ENCODE results near the gene LRP1B. TPM values are rescaled to one million over a fixed set of nuclear protein-coding genes. Genes with fewer than 3 reads are reported as not detected.

Gene LRP1B
- total RNA-seq, 2 donors from 2014 or later: 0.79 to 1.8 TPM

DNA sequence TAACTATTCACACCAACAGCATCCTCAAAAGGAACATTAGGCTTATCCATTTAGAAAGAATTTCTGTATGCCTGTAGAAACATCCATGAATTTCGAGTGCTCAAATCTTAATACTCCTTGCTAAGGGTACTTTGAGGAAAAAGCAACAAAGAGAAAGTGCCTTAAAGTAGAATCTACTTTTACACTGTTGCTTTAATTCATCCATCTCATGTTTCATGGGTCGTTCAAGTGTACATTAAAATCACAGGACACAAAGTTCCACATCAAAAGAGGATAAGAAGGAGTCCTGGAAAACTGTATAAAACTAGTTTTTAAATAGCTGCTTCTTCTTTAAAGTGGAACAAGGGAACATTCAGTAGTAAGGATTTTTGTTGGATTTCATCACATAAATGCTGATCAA is 54.5 kb downstream of the LRP1B start:
- no peak for DNase-seq
- H3K27ac Mint-ChIP-seq: no peak overlapping the region
- H3K36me3 Mint-ChIP-seq (ENCODE audit: low read depth): no peaks in the 10 kb centered on the region
- Histone ChIP-seq H3K27me3 (ENCODE audit: control insufficient read depth, insufficient read depth, low read length, poor library complexity, severe bottlenecking) (no peaks in the 10 kb centered on the region), H3K4me1 (ENCODE audit: control insufficient read depth, insufficient read depth, low read length) (no peaks in the 10 kb centered on the region), H3K9me3 (ENCODE audit: control insufficient read depth, low read length) (no peaks in the 10 kb centered on the region), H3K27ac (ENCODE audit: low read depth, low read length) (no peak overlapping the region), H3K9ac (ENCODE audit: extremely low read depth, low read length, poor library complexity, severe bottlenecking) (no peak overlapping the region), H3K4me3 (ENCODE audit: low read length) (no peak overlapping the region), H3K36me3 (ENCODE audit: control insufficient read depth, insufficient read depth, low read length) (no peaks in the 10 kb centered on the region)
- no peak overlapping the region for H3K4me3 Mint-ChIP-seq
- 67 to 88% methylated on average over 1 to 2 of the region's 2 CpGs for WGBS, 2 experiments (ENCODE audit: insufficient coverage in 1 of 2, insufficient read length in 1 of 2)
- peaks cover 8% of the 10 kb centered on the region for H3K4me1 Mint-ChIP-seq
- TF ChIP-seq, protein P1, sequence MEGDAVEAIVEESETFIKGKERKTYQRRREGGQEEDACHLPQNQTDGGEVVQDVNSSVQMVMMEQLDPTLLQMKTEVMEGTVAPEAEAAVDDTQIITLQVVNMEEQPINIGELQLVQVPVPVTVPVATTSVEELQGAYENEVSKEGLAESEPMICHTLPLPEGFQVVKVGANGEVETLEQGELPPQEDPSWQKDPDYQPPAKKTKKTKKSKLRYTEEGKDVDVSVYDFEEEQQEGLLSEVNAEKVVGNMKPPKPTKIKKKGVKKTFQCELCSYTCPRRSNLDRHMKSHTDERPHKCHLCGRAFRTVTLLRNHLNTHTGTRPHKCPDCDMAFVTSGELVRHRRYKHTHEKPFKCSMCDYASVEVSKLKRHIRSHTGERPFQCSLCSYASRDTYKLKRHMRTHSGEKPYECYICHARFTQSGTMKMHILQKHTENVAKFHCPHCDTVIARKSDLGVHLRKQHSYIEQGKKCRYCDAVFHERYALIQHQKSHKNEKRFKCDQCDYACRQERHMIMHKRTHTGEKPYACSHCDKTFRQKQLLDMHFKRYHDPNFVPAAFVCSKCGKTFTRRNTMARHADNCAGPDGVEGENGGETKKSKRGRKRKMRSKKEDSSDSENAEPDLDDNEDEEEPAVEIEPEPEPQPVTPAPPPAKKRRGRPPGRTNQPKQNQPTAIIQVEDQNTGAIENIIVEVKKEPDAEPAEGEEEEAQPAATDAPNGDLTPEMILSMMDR (conservative IDR thresholded peaks at IDR 0.05): no peak
- H3K9me3 Mint-ChIP-seq: no peaks in the 10 kb centered on the region
- H3K27me3 Mint-ChIP-seq (ENCODE audit: insufficient read depth): no peaks in the 10 kb centered on the region

DNA sequence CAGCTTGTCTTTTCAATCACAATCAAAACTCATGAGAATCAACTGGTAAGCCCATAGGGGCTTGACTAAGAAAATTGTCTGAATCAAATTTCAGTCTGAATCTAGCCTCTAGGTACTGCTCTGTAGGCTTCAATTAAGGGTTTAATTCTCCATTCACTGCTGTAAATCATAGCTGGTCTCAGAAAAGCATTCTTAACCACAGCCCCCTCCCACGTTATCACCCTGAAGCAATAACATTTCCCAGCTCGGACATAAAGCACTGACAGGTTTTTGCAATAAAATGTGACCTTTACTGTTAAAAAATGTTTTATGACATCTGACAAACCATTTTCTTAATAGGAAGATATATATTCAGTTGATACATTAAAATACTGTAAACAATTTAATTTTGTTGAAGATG is 55.0 kb downstream of the LRP1B start:
- no peak overlapping the region for H3K27ac ChIP-seq (ENCODE audit: low read depth, low read length)
- no peaks in the 10 kb centered on the region for H3K9me3 Mint-ChIP-seq
- no peaks in the 10 kb centered on the region for H3K27me3 Mint-ChIP-seq (ENCODE audit: insufficient read depth)
- H3K36me3 Mint-ChIP-seq (ENCODE audit: low read depth): no peaks in the 10 kb centered on the region
- no peaks in the 10 kb centered on the region for H3K4me1 ChIP-seq (ENCODE audit: control insufficient read depth, insufficient read depth, low read length)
- no peak for DNase-seq
- H3K27ac Mint-ChIP-seq: no peak overlapping the region
- peaks cover 8% of the 10 kb centered on the region for H3K4me1 Mint-ChIP-seq
- no peak overlapping the region for H3K4me3 Mint-ChIP-seq
- TF ChIP-seq, protein P1 (conservative IDR thresholded peaks at IDR 0.05): no peak
- H3K9ac ChIP-seq (ENCODE audit: extremely low read depth, low read length, poor library complexity, severe bottlenecking): no peak overlapping the region
- no peaks in the 10 kb centered on the region for H3K27me3 ChIP-seq (ENCODE audit: control insufficient read depth, insufficient read depth, low read length, poor library complexity, severe bottlenecking)
- no peaks in the 10 kb centered on the region for H3K9me3 ChIP-seq (ENCODE audit: control insufficient read depth, low read length)
- WGBS, 2 experiments (ENCODE audit: insufficient coverage in 1 of 2, insufficient read length in 1 of 2): 93% methylated on average over 2 of the region's 2 CpGs; no CpG with 5 or more reads in 1 of the 2 experiments
- H3K36me3 ChIP-seq (ENCODE audit: control insufficient read depth, insufficient read depth, low read length): no peaks in the 10 kb centered on the region
- no peak overlapping the region for H3K4me3 ChIP-seq (ENCODE audit: low read length)

DNA sequence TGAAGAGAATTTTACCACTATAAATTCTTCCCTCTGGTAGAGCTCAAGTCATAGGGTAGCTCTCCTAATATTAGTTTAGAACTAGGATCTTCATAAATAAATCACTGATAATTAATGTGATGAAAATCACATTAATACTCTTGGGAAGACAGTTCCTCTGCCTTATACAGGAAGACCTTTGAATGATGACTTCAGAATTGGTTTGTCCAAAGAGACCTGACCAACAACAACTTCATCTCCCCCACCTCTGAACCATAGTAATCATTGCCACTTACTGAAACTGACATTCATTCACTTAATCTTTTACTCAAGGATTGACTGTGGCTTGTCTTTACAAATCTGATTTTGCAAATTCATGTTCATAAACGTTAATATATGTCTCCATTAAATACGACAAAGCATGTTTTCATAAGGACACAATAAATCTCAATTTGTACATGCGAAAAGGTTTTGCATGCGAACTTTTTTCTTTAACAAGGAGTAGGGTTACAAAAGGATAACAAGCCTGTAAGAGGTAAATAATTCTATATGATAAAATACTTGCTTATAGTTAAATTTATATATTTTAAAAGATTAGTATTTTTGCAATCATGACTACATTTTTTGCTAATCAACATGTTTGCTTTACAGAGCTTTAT is 61.4 kb downstream of the LRP1B start:
- 90 to 100% methylated on average over 1 to 4 of the region's 4 CpGs for WGBS, 2 experiments (ENCODE audit: insufficient coverage in 1 of 2, insufficient read length in 1 of 2)
- Histone ChIP-seq H3K36me3 (ENCODE audit: control insufficient read depth, insufficient read depth, low read length) (no peaks in the 10 kb centered on the region), H3K9ac (ENCODE audit: extremely low read depth, low read length, poor library complexity, severe bottlenecking) (no peak overlapping the region), H3K4me1 (ENCODE audit: control insufficient read depth, insufficient read depth, low read length) (no peaks in the 10 kb centered on the region), H3K27ac (ENCODE audit: low read depth, low read length) (no peak overlapping the region), H3K27me3 (ENCODE audit: control insufficient read depth, insufficient read depth, low read length, poor library complexity, severe bottlenecking) (no peaks in the 10 kb centered on the region), H3K9me3 (ENCODE audit: control insufficient read depth, low read length) (no peaks in the 10 kb centered on the region), H3K4me3 (ENCODE audit: low read length) (no peak overlapping the region)
- no peaks in the 10 kb centered on the region for H3K4me1 Mint-ChIP-seq
- H3K27ac Mint-ChIP-seq: no peak overlapping the region
- no peaks in the 10 kb centered on the region for H3K9me3 Mint-ChIP-seq
- no peak overlapping the region for H3K4me3 Mint-ChIP-seq
- TF ChIP-seq, protein P1 (conservative IDR thresholded peaks at IDR 0.05): no peak
- DNase-seq: no peak
- H3K27me3 Mint-ChIP-seq (ENCODE audit: insufficient read depth): no peaks in the 10 kb centered on the region
- no peaks in the 10 kb centered on the region for H3K36me3 Mint-ChIP-seq (ENCODE audit: low read depth)
